Ishikawa (cell line): ENCODE measurements around the gene FA2H.

ENCODE experiments used
- CEBPB ChIP-seq: IDR thresholded peaks from 2 replicates; pipeline ENCODE4 v1.6.1; 2012
- CREB1 ChIP-seq: IDR thresholded peaks from 2 replicates; pipeline ENCODE4 v1.6.1; 2012; ENCODE audit warnings: low read depth
- EGR1 ChIP-seq: IDR thresholded peaks from 2 replicates; pipeline ENCODE4 v1.6.1; 2012
- EP300 ChIP-seq: IDR thresholded peaks from 2 replicates; pipeline ENCODE4 v1.6.1; 2012; ENCODE audit warnings: borderline replicate concordance
- FOXM1 ChIP-seq: IDR thresholded peaks from 2 replicates; pipeline ENCODE4 v1.6.1; 2012; ENCODE audit warnings: low read depth, borderline replicate concordance
- MAX ChIP-seq: IDR thresholded peaks from 2 replicates; pipeline ENCODE4 v1.6.1; 2012
- NFIC ChIP-seq: IDR thresholded peaks from 2 replicates; pipeline ENCODE4 v1.6.1; 2012
- RAD21 ChIP-seq: IDR thresholded peaks from 2 replicates; pipeline ENCODE4 v1.6.1; 2012; ENCODE audit warnings: low read depth
- REST ChIP-seq: IDR thresholded peaks from 2 replicates; pipeline ENCODE4 v1.6.1; 2012; ENCODE audit warnings: low read depth, mild to moderate bottlenecking
- TAF1 ChIP-seq: IDR thresholded peaks from 2 replicates; pipeline ENCODE4 v1.6.1; 2012; ENCODE audit warnings: low read depth, mild to moderate bottlenecking
- TCF12 ChIP-seq: IDR thresholded peaks from 2 replicates; pipeline ENCODE4 v1.6.1; 2012; ENCODE audit warnings: low read depth
- TEAD4 ChIP-seq: IDR thresholded peaks from 2 replicates; pipeline ENCODE4 v1.6.1; 2012
- USF1 ChIP-seq: IDR thresholded peaks from 2 replicates; pipeline ENCODE4 v1.6.1; 2012
- YY1 ChIP-seq: IDR thresholded peaks from 2 replicates; pipeline ENCODE4 v1.6.1; 2012; ENCODE audit warnings: low read depth
- ZBTB7A ChIP-seq: IDR thresholded peaks from 2 replicates; pipeline ENCODE4 v1.6.1; 2012; ENCODE audit warnings: low read depth

FA2H gene

GRCh38 chr16:74747716-74748615, 26.7 kb downstream of the FA2H start:
- TF ChIP-seq YY1 = no peak
- no peak for TF ChIP-seq EGR1
- no peak for TF ChIP-seq RAD21
- TF ChIP-seq CREB1 = no peak
- no peak for TF ChIP-seq TCF12
- no peak for TF ChIP-seq ZBTB7A
- TF ChIP-seq TEAD4 = no peak
- no peak for TF ChIP-seq FOXM1
- TF ChIP-seq MAX = no peak
- TF ChIP-seq TAF1 = no peak
- TF ChIP-seq REST = no peak
- no peak for TF ChIP-seq USF1
- TF ChIP-seq NFIC = no peak
- no peak for TF ChIP-seq EP300
- no peak for TF ChIP-seq CEBPB

GRCh38 chr16:74745926-74746325, 28.7 kb downstream of the FA2H start:
- TF ChIP-seq YY1 (no peak), MAX (no peak), CREB1 (no peak), EGR1 (no peak), RAD21 (no peak), NFIC (no peak), ZBTB7A (no peak), FOXM1 (no peak), EP300 (no peak), TAF1 (no peak), TEAD4 (no peak), USF1 (no peak), REST (no peak), TCF12 (no peak), CEBPB (no peak)

GRCh38 chr16:74745109-74745615, 29.5 kb downstream of the FA2H start:
- TF ChIP-seq TAF1 = no peak
- no peak for TF ChIP-seq TEAD4
- TF ChIP-seq CEBPB = no peak
- TF ChIP-seq RAD21 = no peak

- no peak for TF ChIP-seq ZBTB7A
- no peak for TF ChIP-seq TAF1
- no peak for TF ChIP-seq FOXM1
- no peak for TF ChIP-seq CEBPB
- no peak for TF ChIP-seq YY1
- no peak for TF ChIP-seq TCF12
- no peak for TF ChIP-seq EGR1
- no peak for TF ChIP-seq EP300
- TF ChIP-seq USF1 = no peak
- TF ChIP-seq MAX = no peak
- TF ChIP-seq NFIC = no peak
- TF ChIP-seq CREB1 = no peak
Observed at GRCh38 chr16:74744566-74744965, 30.1 kb downstream of the FA2H start.
